Subcutaneous adipose tissue (tissue), 4 donors: ENCODE data around the gene EPS8L2. TPM values are rescaled to one million over a fixed set of nuclear protein-coding genes. Genes with fewer than 3 reads are reported as not detected.

ENCODE experiments used
- CTCF ChIP-seq: fragments of 450-650 bp; IDR thresholded peaks from one replicate; pipeline ENCODE4 v1.5.1; 2016; ENCODE audit warnings: low read depth, mild to moderate bottlenecking, control low read depth, antibody characterized with exemption, moderate library complexity
- total RNA-seq, 4 donors: library from RNA; depleted of rRNA; stranded (reverse); fragments of >200 nt; gene quantifications; one replicate each; pipeline ENCODE4 v1.1.0, GENCODE V29; 2016

The EPS8L2 gene
- total RNA-seq, 4 donors from 2014 or later = 3.8 to 20.0 (median 9.7) TPM

GRCh38 chr11:772429-773390, 66.7 kb downstream of the EPS8L2 start:
- no peak for TF ChIP-seq CTCF

- TF ChIP-seq CTCF = no peak
Observed at GRCh38 chr11:773425-773824, 67.4 kb downstream of the EPS8L2 start.

GRCh38 chr11:773830-774229, 67.8 kb downstream of the EPS8L2 start:
- TF ChIP-seq CTCF = no peak

- TF ChIP-seq CTCF = no peak
Observed at GRCh38 chr11:774873-775592, 69.0 kb downstream of the EPS8L2 start.

- no peak for TF ChIP-seq CTCF
Observed at GRCh38 chr11:776263-776560, 70.2 kb downstream of the EPS8L2 start.

GRCh38 chr11:776561-777287, 70.7 kb downstream of the EPS8L2 start:
- no peak for TF ChIP-seq CTCF

Other genes with a start within 250 kb of the EPS8L2 start
- 100 to 1,000 TPM; 108 to 290 (median 245) TPM for gene RNH1, start 199.0 kb upstream of the EPS8L2 start, total RNA-seq
- 10 to 100 TPM; 33.7 to 53.3 (median 39.9) TPM for gene HRAS, start 170.7 kb upstream of the EPS8L2 start, total RNA-seq
- under 1 TPM in 1 of 4 donors, not detected in 3; 0.38 TPM for gene LRRC56, start 168.7 kb upstream of the EPS8L2 start, total RNA-seq
- 1 to 10 TPM in 2 of 4 donors, under 1 TPM in 2; 0.65 to 2.4 (median 1.0) TPM for gene LMNTD2, start 145.5 kb upstream of the EPS8L2 start, total RNA-seq
- 1 to 10 TPM in 3 of 4 donors, under 1 TPM in 1; 0.49 to 7.6 (median 4.5) TPM for gene RASSF7, start 145.3 kb upstream of the EPS8L2 start, total RNA-seq
- 10 to 100 TPM in 3 of 4 donors, 1 to 10 TPM in 1; 9.0 to 28.4 (median 12.6) TPM for gene PHRF1, start 129.8 kb upstream of the EPS8L2 start, total RNA-seq
- 10 to 100 TPM in 3 of 4 donors, 1 to 10 TPM in 1; 3.6 to 40.9 (median 17.0) TPM for gene IRF7, start 90.3 kb upstream of the EPS8L2 start, total RNA-seq
- gene CDHR5, start 81.3 kb upstream of the EPS8L2 start, total RNA-seq = not detected
- not detected for gene SCT, start 79.0 kb upstream of the EPS8L2 start, total RNA-seq
- under 1 TPM in 1 of 4 donors, not detected in 3; 0.66 TPM for gene DRD4, start 69.0 kb upstream of the EPS8L2 start, total RNA-seq
- gene DEAF1, start 11.0 kb upstream of the EPS8L2 start, total RNA-seq = 10 to 100 TPM; 14.0 to 28.4 (median 18.4) TPM
- 10 to 100 TPM in 3 of 4 donors, 1 to 10 TPM in 1; 8.8 to 32.8 (median 16.3) TPM for gene TMEM80, start 10.4 kb upstream of the EPS8L2 start, total RNA-seq
- gene TALDO1, start 41.2 kb downstream of the EPS8L2 start, total RNA-seq = 100 to 1,000 TPM; 237 to 459 (median 293) TPM
- gene GATD1, start 71.3 kb downstream of the EPS8L2 start, total RNA-seq = 10 to 100 TPM in 3 of 4 donors, 1 to 10 TPM in 1; 7.1 to 22.8 (median 14.9) TPM
- not detected for gene CEND1, start 83.9 kb downstream of the EPS8L2 start, total RNA-seq
- 10 to 100 TPM in 1 of 4 donors, 1 to 10 TPM in 3; 2.5 to 12.8 (median 3.7) TPM for gene SLC25A22, start 92.0 kb downstream of the EPS8L2 start, total RNA-seq
- 10 to 100 TPM in 2 of 4 donors, 1 to 10 TPM in 2; 3.1 to 28.3 (median 9.0) TPM for gene PIDD1, start 99.0 kb downstream of the EPS8L2 start, total RNA-seq
- 1,000 to 10,000 TPM in 3 of 4 donors, 100 to 1,000 TPM in 1; 917 to 1,671 (median 1,426) TPM for gene RPLP2, start 103.7 kb downstream of the EPS8L2 start, total RNA-seq
- 1,000 to 10,000 TPM in 1 of 4 donors, 100 to 1,000 TPM in 3; 204 to 1,337 (median 369) TPM for gene PNPLA2, start 112.7 kb downstream of the EPS8L2 start, total RNA-seq
- gene CRACR2B, start 121.7 kb downstream of the EPS8L2 start, total RNA-seq = 10 to 100 TPM in 2 of 4 donors, 1 to 10 TPM in 2; 2.3 to 44.6 (median 9.7) TPM
- gene CD151, start 126.7 kb downstream of the EPS8L2 start, total RNA-seq = 1,000 to 10,000 TPM in 1 of 4 donors, 100 to 1,000 TPM in 3; 307 to 1,070 (median 520) TPM
- gene POLR2L, start 136.3 kb downstream of the EPS8L2 start, total RNA-seq = 100 to 1,000 TPM in 3 of 4 donors, 10 to 100 TPM in 1; 80.7 to 158 (median 117) TPM
- 100 to 1,000 TPM in 3 of 4 donors, 10 to 100 TPM in 1; 67.0 to 219 (median 185) TPM for gene TSPAN4, start 136.6 kb downstream of the EPS8L2 start, total RNA-seq
- gene CHID1, start 204.6 kb downstream of the EPS8L2 start, total RNA-seq = 100 to 1,000 TPM in 1 of 4 donors, 10 to 100 TPM in 3; 28.4 to 107 (median 76.0) TPM
- gene AP2A2, start 219.6 kb downstream of the EPS8L2 start, total RNA-seq = 100 to 1,000 TPM in 3 of 4 donors, 10 to 100 TPM in 1; 79.2 to 115 (median 110) TPM